ENCODE data around the gene FCRL1.

Gene FCRL1

GRCh38 chr1:157803851-157804250 lies 16.1 kb downstream of the FCRL1 start:
- no peak for DNase-seq (ENCODE audit: low spot score)

GRCh38 chr1:157799996-157800395 lies 19.9 kb downstream of the FCRL1 start:
- no peak for DNase-seq (ENCODE audit: low spot score)

GRCh38 chr1:157798211-157798610 lies 21.7 kb downstream of the FCRL1 start:
- DNase-seq (ENCODE audit: low spot score), result no peak

GRCh38 chr1:157785248-157785647 lies 34.7 kb downstream of the FCRL1 start:
- no peak for DNase-seq (ENCODE audit: low spot score)

GRCh38 chr1:157784801-157785200 lies 35.1 kb downstream of the FCRL1 start:
- no peak for DNase-seq (ENCODE audit: low spot score)

- DNase-seq (ENCODE audit: low spot score), result no peak
These were observed 37.0 kb downstream of the FCRL1 start for GRCh38 chr1:157782931-157783330.

- DNase-seq (ENCODE audit: low spot score), result no peak
These were observed 38.9 kb downstream of the FCRL1 start for GRCh38 chr1:157781048-157781447.

- no peak for DNase-seq (ENCODE audit: low spot score)
These were observed 42.9 kb downstream of the FCRL1 start, which contains the start of gene FCRL2 for GRCh38 chr1:157776971-157777391. TSS of gene FCRL2 (minus strand) at chr1:157777132. CDS start at chr1:157777073, 59 bp downstream.

- DNase-seq (ENCODE audit: low spot score), result no peak
These were observed 44.6 kb downstream of the FCRL1 start for GRCh38 chr1:157775101-157775870.

GRCh38 chr1:157774412-157774811 lies 45.5 kb downstream of the FCRL1 start:
- DNase-seq (ENCODE audit: low spot score), result no peak

- no peak for DNase-seq (ENCODE audit: low spot score)
These were observed 46.2 kb downstream of the FCRL1 start for GRCh38 chr1:157773493-157774350.

- no peak for DNase-seq (ENCODE audit: low spot score)
These were observed 48.1 kb downstream of the FCRL1 start for GRCh38 chr1:157771661-157772425.

GRCh38 chr1:157770442-157771043 lies 49.4 kb downstream of the FCRL1 start:
- DNase-seq (ENCODE audit: low spot score), result no peak

- no peak for DNase-seq (ENCODE audit: low spot score)
These were observed 53.1 kb downstream of the FCRL1 start for GRCh38 chr1:157766792-157767191.

- no peak for DNase-seq (ENCODE audit: low spot score)
These were observed 61.9 kb downstream of the FCRL1 start for GRCh38 chr1:157758018-157758417.

- DNase-seq (ENCODE audit: low spot score), result no peak
These were observed 66.3 kb downstream of the FCRL1 start for GRCh38 chr1:157753611-157754010.

GRCh38 chr1:157751283-157751682 lies 68.6 kb downstream of the FCRL1 start:
- no peak for DNase-seq (ENCODE audit: low spot score)

- DNase-seq (ENCODE audit: low spot score), result no peak
These were observed 71.6 kb downstream of the FCRL1 start for GRCh38 chr1:157748262-157748817.
